ENCODE measurements around the gene PCSK5. TPM values are rescaled to one million over a fixed set of nuclear protein-coding genes. Genes with fewer than 3 reads are reported as not detected.

Gene PCSK5
- polyA plus RNA-seq, 4 donors, result 13.9 to 16.3 (median 15.0) TPM

- no peak for DNase-seq (ENCODE audit: low read depth in 4 of 4, low spot score in 3 of 4)
Measured at GRCh38 chr9:76176171-76176570, 285.7 kb downstream of the PCSK5 start.

DNA sequence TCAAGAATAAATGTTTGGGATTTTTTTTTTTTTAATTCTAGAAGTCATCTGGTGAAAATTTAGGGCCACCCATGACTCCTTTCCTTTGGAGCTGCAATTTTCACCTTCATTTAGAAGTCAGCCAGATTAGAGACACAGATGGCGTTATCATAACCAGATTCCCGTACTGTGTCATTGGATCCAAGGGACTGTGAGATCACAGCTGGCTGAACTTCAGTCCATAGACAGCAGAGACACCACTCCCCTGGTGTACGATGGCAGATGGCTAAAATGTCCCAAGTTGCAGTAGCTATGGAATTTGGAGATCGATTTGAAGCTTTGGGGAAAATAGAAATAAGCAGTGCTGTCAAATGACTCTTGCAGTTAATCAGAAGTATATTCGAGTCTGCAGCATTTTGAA, 287.5 kb downstream of the PCSK5 start:
- DNase-seq (ENCODE audit: low read depth in 4 of 4, low spot score in 3 of 4), result no peak

DNA sequence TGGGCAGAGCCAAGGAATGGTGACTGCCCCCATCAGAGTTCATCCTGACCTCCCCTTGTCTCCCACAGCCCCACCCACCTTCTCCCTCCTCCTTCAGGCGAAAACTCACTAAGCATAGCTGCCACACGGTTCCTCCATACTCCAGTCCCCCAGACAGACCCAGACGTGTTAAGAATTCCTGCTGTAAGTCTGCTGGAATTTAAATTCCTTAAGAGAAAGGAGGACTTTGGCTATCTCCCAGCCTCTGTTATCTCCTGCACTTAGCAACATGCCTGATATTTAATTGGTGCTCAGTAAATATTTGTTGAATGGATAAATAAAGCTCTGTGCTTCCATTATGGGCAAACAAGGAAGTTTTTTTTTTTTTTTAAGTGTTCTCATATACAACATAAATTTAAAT, 290.1 kb downstream of the PCSK5 start:
- DNase-seq (ENCODE audit: low read depth in 4 of 4, low spot score in 3 of 4), result no peak

DNA sequence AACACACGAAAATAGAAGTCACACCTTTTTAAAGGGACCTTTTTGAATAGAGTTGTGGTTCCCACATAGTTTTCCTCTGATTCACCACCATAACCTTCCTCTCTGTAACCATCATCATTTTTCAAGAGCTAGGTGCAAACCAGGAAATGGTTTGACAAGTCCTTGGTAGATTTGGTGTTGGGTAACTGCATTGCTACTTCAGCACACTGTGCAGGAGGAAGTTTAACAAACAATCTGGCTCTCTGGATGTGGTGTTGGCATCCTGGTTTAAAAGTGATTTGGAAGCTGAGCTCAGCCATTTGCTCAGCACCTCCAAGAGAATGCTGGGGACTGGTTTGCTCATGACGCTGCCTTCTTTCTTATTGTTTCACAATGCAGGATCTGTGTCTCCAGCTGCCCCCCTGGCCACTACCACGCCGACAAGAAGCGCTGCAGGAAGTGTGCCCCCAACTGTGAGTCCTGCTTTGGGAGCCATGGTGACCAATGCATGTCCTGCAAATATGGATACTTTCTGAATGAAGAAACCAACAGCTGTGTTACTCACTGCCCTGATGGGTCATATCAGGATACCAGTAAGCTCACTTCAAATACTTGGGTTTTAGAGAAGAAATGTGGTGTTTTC, 290.7 kb downstream of the PCSK5 start:
- DNase-seq (ENCODE audit: low read depth in 4 of 4, low spot score in 3 of 4), result no peak

DNA sequence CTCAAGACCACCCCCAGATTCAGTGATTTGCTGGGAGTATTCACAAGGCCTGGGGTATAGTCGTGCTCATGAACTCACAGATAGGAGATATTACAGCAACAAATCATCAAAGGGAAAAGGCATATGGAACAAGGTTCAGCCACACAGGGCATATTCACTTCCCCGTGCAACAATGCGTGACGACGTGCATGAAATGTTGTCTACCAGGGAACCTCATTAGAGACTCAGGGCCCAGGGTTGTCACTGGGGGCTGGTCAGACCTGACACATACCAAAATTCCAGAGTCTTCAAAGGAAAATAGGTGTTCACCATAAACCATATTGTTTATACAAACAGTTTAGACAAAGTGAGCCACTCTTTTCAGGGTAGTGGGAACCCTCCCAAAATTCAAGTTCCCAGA, 291.3 kb downstream of the PCSK5 start:
- DNase-seq (ENCODE audit: low read depth in 4 of 4, low spot score in 3 of 4), result no peak

GRCh38 chr9:76185432-76185831, 295.0 kb downstream of the PCSK5 start:
- DNase-seq (ENCODE audit: low read depth in 4 of 4, low spot score in 3 of 4), result no peak

DNA sequence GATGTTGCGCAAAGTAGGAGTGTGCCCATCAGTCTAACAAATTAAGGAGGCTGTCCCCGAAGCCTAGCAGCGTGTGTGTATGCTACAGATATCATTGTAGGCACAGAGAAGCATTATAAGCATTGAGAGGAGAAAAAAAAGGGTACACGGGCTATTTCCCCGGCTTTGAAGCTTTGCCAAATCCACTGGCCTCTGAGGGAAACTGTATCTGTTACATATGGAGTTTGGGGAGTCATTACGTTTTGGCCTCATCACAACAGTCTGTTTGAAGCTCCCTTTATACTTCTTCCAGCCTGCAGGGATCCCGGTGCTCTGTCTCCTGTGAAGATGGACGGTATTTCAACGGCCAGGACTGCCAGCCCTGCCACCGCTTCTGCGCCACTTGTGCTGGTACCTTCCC, 297.8 kb downstream of the PCSK5 start:
- DNase-seq (ENCODE audit: low read depth in 4 of 4, low spot score in 3 of 4), result no peak

DNA sequence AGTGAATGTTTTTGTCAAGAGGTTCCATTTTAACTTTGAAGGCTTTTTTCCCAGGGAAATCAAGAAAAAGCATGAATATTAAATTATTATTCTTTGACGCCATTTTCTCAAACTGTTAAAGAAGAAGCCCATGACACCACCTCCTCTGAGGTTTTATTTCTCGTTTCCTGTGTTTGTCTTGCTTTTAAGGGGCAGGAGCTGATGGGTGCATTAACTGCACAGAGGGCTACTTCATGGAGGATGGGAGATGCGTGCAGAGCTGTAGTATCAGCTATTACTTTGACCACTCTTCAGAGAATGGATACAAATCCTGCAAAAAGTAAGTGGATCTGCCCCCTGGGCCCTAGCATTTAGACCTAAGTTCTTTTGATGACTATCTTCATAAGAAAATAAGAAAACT, 298.4 kb downstream of the PCSK5 start:
- DNase-seq (ENCODE audit: low read depth in 4 of 4, low spot score in 3 of 4), result no peak

DNA sequence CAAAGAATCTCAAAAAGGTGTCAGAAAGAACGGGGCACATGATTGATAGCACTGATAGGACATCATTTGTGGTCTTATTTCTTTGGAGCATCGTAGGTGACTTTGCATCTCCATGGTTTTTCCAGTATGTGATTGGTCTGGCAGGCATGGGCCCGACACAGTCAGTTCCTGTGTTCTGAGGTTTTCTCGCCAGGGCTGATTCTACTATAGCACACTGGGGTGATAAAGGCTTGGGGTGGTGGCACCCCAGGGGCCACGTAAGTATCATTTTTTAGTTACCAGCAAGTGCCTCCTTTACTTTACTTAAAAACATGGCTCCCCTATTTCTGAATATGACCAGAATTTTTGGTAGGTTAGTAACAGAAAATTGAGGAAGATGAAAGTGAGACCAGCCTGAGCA, 301.0 kb downstream of the PCSK5 start:
- DNase-seq (ENCODE audit: low read depth in 4 of 4, low spot score in 3 of 4), result no peak

- no peak for DNase-seq (ENCODE audit: low read depth in 4 of 4, low spot score in 3 of 4)
Measured at GRCh38 chr9:76192013-76192412, 301.5 kb downstream of the PCSK5 start.

- no peak for DNase-seq (ENCODE audit: low read depth in 4 of 4, low spot score in 3 of 4)
Measured at GRCh38 chr9:76194896-76195295, 304.4 kb downstream of the PCSK5 start.

DNA sequence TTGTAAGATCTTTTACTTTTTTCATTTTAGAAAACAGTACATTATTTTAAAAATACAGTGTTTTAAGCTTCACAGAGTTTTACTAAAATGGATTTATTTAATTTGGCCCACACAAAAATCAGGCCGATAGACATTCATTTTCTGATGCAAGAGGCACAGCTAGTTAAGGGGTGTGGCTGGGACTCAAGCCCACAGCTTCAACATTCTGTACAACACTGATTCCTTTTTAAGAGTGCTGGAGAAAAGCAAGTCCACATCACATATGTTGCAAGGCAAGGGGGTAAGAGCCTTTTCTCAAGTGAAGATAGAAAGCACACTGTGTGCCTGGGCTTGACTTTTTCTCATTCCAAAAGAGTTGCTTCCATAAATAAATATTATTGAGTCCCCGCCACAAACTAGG, 307.9 kb downstream of the PCSK5 start:
- no peak for DNase-seq (ENCODE audit: low read depth in 4 of 4, low spot score in 3 of 4)

GRCh38 chr9:76200315-76200714, 309.8 kb downstream of the PCSK5 start:
- no peak for DNase-seq (ENCODE audit: low read depth in 4 of 4, low spot score in 3 of 4)

DNA sequence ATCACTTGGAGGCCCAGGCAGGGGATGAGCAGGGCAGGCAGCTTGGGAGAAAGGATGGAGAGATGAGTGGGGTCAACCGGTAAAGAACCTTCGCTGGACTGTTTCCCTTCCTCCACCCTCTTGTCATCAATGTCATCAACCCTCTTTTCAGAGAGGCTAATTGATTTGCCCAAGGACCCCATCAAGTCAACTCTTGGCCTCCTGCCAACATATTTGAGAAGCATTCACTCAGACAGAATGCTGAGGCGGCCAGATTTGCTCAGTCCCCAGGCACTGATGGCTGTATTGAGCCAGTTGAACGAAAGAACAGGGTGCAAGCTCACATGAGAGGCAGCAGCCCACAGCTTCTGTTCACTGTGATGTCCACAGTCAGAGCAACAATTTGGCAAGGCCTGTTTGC, 310.3 kb downstream of the PCSK5 start:
- DNase-seq (ENCODE audit: low read depth in 4 of 4, low spot score in 3 of 4), result no peak

- no peak for DNase-seq (ENCODE audit: low read depth in 4 of 4, low spot score in 3 of 4)
Measured at GRCh38 chr9:76203373-76203772, 312.9 kb downstream of the PCSK5 start.

- no peak for DNase-seq (ENCODE audit: low read depth in 4 of 4, low spot score in 3 of 4)
Measured at GRCh38 chr9:76206821-76207220, 316.3 kb downstream of the PCSK5 start.

DNA sequence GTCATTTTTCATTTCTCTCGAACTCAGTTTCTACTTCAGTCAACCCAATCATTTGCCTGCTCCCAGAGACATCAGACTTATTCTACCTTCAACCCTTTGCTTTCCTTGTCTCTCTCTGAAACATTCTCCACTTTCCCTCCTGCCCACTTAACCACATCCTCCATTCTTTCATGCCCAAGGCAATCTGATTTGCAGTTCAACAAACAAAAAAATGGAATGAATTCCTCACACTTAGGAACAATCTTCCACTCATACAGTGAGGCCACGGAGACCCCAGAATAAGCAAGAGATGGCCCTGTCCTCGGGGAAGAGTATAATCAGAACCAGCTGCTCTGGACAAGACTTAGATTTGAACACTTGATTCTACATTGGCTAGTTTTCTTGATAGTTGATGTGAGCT, 323.3 kb downstream of the PCSK5 start:
- no peak for DNase-seq (ENCODE audit: low read depth in 4 of 4, low spot score in 3 of 4)

- no peak for DNase-seq (ENCODE audit: low read depth in 4 of 4, low spot score in 3 of 4)
Measured at GRCh38 chr9:76215066-76215465, 324.6 kb downstream of the PCSK5 start.

GRCh38 chr9:76216161-76216649, 325.7 kb downstream of the PCSK5 start:
- DNase-seq (ENCODE audit: low read depth in 4 of 4, low spot score in 3 of 4), result no peak

DNA sequence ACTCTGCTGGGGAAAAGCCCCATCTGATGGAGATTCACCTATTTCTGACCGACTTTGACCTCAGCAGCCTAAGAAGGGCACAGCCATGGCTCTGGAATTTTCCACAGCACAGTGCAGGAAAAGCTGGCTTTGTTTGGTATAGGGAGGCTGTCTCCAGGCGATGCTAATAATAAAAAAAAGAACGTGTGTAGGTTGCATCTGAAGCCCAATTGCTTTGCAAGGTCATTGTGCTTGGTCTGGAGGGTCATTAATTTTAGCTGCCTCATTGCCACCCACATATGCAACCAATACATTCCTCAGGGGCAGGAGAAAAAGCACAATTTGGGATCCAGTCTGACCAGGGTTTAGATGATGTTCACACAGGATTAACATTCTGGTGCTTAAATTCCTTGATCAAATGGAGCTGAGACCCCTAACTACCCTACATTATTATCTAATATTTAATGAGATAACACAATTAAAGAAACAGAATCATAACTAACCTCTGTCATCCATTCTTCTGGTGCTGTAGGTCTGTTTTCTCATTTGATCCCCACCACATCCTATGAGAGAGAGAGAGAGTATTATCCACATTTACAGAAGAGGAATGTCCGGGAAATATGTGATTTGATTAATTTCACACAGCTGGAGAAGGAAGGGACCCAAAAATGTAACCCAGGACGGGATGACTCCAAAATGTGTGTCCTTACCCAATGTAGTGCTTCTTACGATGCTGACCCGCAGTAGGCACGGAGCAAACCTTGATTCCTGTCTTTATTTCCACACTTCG, 327.8 kb downstream of the PCSK5 start:
- no peak for DNase-seq (ENCODE audit: low read depth in 4 of 4, low spot score in 3 of 4)

- no peak for DNase-seq (ENCODE audit: low read depth in 4 of 4, low spot score in 3 of 4)
Measured at GRCh38 chr9:76218886-76219445, 328.5 kb downstream of the PCSK5 start.

DNA sequence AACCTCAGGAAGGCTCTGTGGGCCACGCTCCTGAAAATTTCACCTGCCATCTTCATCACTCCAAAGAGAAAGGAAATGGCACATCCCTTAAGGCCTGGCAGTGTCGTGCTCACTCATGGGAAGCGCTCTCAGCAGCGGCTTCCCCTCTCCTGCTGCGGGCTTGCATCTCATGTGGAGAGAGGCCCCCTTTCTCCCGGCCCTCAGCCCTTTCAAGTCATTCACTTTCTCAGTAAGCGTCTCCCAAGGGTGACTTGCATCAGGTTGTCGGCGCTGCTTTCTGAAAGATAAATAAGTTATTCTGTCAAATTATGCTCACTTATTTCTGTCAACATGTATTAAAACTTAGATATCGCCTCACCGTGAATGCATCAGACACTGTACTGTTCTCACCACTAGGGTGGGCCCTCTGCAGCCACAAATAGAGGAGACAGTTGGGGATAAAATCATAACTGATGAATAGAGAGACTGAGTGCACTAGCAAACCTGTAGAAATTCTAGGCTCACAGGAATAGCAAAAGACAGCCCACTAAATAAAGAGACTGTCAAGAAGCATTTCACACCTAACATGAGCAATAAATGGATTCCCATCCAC, 329.2 kb downstream of the PCSK5 start:
- DNase-seq (ENCODE audit: low read depth in 4 of 4, low spot score in 3 of 4), result no peak
